GM18519 (cell line): ENCODE measurements around the gene SLC25A21.

Experiments used
- ATAC-seq: cut with Tn5 transposase; IDR thresholded peaks from one replicate; pipeline ENCODE4 v1.9.1; 2021; ENCODE audit warnings: mild to moderate bottlenecking, moderate library complexity; ENCODE audit not compliant: unreplicated experiment, low FRiP score

Gene SLC25A21

DNA sequence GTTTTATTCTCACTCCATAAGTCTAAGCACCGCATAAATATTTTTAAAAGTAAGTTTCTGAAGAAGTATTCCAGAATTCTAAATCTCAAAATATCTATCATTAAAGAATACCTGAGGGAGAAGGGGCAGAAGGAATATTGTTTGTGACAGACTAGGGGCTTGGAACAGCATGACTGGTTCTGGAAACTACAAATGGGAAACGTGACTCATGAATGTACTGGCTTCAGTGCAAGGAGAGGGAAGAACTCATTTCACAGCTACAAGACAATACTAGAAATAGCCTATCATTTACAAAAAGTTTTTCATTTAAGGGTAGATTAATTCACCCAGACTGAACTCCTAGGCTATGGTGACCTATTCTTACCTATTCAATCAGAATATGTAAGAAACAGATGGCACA, 121.3 kb downstream of the SLC25A21 start:
- ATAC-seq, result no peak

DNA sequence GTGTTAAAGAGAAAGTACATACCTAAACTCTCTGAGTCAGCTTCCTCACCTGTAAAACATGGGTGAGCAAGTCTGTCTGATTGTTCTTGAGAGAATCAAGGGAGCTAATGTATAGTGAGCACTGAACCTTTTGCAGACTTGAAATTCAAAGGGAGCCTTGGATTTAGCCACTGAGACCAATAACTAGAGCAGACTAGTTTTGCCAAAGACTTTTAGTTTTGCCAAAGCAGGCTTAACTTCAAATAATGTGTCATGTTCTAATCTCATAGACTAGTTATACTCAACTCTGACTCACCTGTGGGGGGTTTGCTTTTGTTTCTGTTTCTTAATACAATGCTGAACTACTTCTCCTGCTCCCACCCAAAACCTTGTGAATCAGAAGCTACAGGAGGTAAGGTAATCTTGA, 123.7 kb downstream of the SLC25A21 start:
- ATAC-seq, result no peak

- ATAC-seq, result no peak
Measured at GRCh38 chr14:37047996-37048395, 124.4 kb downstream of the SLC25A21 start.

GRCh38 chr14:37047226-37047625, 125.2 kb downstream of the SLC25A21 start:
- ATAC-seq, result no peak

- ATAC-seq, result no peak
Measured at GRCh38 chr14:37046815-37047214, 125.6 kb downstream of the SLC25A21 start.

DNA sequence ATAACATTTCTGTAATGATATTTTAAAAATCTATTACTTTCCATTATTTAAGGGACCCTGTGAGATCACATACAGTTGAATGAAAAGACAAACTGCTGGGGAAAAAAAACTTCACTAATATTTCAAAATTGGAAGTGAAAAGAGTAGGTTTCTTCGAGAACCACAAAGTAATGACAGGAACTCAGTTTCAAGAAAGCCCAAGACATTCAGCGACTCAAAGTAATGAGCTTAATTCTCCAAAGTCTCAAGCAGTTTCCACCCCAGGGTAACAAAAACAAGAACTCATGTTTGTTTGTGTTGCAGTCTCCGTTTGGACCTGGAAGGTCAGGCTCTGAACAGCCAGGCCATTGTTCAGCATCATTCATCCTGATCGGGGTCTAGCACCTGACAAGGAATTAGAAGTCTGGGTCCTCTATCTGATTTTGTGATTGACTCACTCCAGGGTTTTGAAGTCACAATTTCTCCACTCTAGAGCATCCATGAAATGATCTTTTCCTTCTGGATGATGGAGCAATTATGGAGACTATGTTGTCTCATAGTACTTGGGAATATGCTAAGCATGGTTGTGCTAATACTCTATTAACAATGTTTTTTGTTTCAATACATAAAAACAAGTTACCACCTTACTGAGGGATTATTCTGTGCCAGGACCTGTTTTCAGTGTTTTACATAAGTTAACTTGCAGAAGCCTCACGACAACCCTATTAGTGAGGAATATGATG, 126.9 kb downstream of the SLC25A21 start:
- no peak for ATAC-seq

DNA sequence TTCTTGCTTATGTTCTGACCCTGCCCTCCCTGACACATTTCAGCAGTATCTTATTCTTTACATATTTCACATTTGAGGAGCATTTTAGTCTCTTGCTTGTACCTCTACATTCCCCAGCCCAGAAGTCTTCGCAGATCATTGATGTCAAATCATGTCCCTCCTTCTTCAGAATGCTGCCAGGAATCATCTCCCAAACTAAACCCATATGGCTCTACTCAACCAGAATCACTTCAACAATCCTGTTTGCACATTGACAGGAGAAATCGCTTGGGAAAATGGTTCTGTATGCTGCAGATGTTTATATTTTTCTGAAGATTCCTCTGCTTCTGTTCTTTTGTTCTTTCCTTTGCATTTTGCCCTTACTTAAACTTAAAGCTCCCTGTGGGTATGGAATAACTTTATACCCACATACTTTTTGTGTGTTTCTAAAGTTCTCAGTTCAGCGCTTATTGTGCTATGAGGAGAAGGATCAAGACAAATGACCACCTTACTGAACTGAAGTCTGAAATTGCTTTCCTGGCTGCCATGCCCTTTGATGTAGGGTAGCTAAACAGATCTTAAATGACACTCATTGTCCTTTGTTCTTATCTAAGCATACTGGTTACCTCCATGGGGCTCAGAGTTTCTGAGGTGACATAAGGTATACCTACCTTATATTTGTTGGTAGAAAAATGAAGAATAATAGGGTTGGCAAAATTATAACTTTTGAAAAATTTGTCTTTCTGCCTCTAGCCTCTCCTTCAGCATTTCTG, 134.6 kb downstream of the SLC25A21 start:
- ATAC-seq, result no peak

GRCh38 chr14:37036669-37037341, 135.6 kb downstream of the SLC25A21 start:
- no peak for ATAC-seq

DNA sequence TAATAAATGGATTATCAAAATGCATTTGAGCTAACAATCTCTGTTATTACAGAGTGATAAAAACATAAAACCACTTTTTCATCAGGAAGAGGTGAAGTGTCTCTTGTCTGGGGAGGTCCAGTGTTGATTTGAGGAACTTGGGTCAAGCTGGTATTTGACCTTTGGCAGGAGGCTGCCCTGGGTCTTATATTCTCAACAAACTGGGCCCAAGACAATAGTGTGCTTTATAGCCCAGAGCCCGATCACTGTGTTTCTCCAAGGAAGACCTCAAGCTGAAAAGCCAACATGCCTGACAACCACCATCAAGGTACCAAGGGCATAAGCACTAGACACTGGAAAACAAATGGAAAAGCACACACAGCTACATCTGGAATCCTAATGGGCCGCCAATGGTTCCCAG, 137.0 kb downstream of the SLC25A21 start:
- no peak for ATAC-seq

DNA sequence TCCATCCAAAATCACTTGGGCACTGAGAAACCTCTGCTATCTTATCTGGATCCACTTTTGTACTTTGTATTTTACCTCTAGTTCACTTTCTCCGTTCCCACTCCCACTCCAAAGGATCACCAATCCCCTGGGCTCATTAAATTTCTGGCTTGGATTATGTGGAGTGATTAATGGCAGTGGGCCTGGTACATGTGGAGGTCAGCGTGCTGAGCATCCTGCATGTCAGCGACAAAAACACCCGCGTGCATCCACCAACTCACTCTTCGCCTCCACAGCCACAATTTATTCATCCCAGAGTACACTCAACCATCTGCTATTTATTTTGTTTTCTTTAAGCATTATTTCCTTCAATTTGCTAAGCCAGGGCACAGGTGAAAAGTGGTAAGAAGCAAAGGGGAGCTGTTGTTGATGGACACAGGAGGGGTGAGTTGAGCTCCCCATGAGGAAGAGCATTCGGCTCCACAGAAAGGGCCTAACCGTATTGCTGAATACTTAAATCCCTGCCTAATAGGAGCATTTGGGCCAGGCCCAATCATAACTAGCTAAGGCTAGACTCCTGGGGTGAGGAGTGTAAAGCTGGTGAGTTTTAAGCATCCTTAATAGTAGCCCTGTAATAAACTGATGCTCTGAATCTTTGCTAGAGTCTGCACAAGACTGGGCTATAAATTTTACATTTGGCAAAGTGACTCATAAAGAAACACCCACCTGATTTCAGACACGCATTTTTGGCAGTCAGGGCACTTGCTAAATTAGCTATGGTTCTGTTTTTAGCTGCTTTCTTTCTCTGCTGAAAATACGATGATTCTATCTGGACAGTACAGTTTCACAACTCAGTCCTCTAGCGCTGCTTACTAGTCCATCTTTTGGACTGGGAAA, 137.8 kb downstream of the SLC25A21 start:
- no peak for ATAC-seq

- ATAC-seq, result no peak
Measured at GRCh38 chr14:37032863-37033262, 139.5 kb downstream of the SLC25A21 start.

- ATAC-seq, result no peak
Measured at GRCh38 chr14:37027188-37027824, 145.1 kb downstream of the SLC25A21 start.

DNA sequence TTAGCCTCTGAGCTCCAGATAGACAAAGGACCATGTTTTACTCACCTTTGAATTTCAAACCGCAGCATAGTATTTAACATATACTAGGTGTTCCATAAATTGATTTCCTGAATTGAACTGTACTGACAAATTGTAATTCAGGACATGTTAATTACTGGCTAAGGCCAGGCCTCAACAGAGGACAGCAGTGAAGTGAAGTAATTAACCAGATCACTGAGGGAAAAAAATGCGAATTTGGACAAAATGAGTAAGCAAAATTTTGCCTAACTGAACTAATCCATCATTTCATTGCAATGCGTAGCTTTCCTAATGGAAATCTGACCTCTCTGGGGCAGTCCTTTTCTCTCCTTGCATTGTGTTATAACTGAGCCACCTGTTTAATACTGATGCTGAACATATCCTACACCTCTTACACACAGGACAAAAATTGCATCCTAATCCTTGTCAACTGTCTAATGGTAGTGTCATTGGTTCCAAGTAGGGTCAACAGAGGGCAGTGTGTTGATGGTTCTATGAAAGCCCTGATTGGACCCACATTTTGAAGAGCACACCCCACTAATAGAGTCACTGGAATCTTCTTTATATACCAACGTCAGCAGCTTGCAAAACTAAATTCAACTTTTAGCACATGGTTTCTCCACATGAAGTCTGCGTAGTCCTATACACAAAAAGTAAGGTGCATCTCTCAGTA, 148.4 kb downstream of the SLC25A21 start:
- no peak for ATAC-seq

DNA sequence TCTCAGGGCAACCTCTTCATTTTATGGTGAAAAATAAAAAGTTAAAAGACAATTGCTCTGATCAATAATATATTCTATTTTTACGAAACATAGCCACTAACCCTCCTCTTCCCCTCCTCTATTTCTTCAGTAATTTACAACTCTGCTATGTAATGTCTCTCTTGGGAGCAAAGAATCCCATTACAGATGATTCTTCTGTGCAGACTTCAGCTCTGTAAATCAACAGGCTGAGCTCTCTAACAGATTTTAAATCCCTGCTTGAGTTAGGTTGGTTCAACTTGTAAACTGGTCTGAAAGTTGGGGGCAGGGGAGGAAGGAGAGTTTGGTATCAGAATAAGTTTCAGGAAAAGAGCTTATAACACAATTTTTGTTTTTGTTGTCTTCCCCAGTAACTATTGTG, 151.0 kb downstream of the SLC25A21 start:
- no peak for ATAC-seq

- ATAC-seq, result no peak
Measured at GRCh38 chr14:37019488-37019887, 152.9 kb downstream of the SLC25A21 start.

GRCh38 chr14:37018571-37019240, 153.7 kb downstream of the SLC25A21 start:
- no peak for ATAC-seq

DNA sequence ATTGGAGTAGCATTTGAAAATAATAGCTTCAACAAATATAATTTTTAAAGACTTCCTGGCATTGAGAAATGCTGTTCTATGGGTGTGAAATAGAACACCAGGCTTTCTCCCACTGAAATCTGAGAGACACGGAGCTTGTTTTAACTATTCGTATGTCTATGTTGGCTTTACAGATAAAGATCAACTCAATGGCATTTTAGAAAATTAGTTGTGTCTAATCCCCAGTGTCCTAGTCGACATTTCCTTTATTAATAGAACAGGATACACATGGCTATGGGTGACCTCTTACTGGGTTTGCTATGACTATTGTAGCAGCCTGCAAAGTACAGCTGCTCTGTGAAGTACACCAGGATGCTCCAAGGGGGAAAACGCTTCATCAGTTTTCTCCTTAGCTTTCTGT, 159.3 kb downstream of the SLC25A21 start:
- ATAC-seq, result no peak

DNA sequence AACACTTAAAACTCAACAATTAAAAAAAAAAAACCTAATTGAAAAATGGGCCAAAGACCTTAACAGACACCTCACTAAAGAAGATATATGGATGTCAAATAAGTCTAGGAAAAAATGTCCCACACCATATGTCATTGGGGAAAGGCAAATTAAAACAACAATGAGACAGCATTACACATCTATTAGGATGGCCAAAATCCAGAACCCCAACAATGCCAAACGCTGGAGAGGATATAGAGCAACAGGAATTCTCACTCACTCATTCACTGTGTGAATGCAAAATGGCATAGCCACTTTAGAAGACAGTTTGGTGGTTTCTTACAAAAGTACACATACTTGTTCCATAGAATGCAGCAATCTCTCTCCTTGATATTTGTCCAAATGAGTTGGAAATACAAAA, 173.7 kb downstream of the SLC25A21 start:
- ATAC-seq, result no peak

GRCh38 chr14:36997843-36998242, 174.6 kb downstream of the SLC25A21 start:
- ATAC-seq, result no peak
